Left hindlimb (tissue), 1 donor: ENCODE data around the gene CD5L.

Source experiments
- DNase-seq: peaks from one replicate; pipeline ENCODE4 v3.0.0-alpha.2; 2018

Gene CD5L

GRCh38 chr1:157841708-157842107 is at the start of gene CD5L:
Gene CD5L, minus strand, starts transcription at chr1:157841808. Its CDS starts 107 bp downstream, at chr1:157841701.
- no peak for DNase-seq

- no peak for DNase-seq
Measured at GRCh38 chr1:157882580-157882979, 41.0 kb upstream of the CD5L start.

GRCh38 chr1:157880621-157881020 is 39.0 kb upstream of the CD5L start:
- DNase-seq = no peak

GRCh38 chr1:157878059-157878458 is 36.5 kb upstream of the CD5L start:
- no peak for DNase-seq

- DNase-seq = no peak
Measured at GRCh38 chr1:157870490-157870889, 28.9 kb upstream of the CD5L start.

GRCh38 chr1:157868654-157869053 is 27.0 kb upstream of the CD5L start:
- no peak for DNase-seq

DNA sequence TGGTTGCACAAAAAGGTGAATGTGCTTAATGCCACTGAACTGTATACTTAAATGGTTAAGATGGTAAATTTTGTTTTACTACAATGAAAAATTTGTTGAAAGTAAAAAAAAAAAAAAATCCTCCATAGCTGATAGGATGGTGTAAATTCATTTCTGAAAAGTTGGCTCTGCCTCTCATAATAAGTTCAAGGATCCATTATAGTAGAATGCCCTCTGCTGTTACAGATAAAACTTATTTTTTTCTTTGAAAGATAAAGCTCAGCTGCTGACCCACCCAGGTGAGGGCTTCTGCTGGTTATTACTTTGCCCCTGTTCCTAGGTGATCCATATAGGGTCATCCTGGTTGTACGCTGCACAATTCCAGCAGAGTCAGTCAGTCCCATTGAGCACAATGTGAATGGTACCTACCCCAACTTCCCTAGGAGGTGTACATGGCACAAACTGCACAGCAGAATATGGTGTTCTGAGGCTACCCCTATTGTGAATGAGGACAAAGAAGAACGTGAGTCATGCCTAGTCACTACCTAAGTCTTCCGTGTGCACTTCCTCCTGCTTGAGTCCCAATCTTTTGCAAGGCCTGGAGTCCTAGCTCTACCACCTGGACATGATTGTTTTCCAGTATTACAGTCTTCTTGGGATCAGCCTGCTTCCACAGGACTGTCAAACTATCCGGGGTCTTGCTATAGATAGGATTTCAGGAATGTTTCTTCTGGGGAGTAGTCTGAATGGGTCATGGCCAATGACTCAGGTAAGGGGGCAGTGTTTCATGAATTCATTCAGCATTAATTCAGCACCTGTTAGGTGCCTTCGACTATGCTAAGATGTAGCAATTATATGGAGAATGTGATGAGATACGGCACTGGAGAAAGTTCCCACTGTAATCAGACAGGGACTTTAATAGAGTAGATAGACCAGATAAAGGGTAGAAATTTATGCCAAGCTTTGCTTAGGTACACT is 20.8 kb upstream of the CD5L start:
- DNase-seq = no peak

- no peak for DNase-seq
Measured at GRCh38 chr1:157856538-157856937, 14.9 kb upstream of the CD5L start.

DNA sequence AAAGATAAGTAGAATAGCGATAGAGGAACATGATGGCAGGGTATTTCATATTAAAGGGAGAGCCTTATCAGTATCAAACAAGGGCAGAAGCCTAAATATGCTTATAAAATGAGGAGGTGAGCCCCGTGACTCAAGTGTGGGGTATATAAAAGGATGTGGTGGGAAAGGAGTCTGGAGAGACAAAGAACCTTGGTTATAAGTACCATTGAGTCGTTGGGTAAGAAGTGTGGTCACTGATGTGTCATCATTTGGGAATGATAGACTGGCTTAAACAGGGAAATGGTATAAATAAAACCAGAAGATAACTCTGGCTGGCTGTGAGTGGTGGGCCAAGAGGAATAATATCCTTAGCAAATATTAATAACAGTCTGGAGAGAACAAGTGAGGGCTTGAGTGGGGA is 10.9 kb upstream of the CD5L start:
- DNase-seq = no peak

DNA sequence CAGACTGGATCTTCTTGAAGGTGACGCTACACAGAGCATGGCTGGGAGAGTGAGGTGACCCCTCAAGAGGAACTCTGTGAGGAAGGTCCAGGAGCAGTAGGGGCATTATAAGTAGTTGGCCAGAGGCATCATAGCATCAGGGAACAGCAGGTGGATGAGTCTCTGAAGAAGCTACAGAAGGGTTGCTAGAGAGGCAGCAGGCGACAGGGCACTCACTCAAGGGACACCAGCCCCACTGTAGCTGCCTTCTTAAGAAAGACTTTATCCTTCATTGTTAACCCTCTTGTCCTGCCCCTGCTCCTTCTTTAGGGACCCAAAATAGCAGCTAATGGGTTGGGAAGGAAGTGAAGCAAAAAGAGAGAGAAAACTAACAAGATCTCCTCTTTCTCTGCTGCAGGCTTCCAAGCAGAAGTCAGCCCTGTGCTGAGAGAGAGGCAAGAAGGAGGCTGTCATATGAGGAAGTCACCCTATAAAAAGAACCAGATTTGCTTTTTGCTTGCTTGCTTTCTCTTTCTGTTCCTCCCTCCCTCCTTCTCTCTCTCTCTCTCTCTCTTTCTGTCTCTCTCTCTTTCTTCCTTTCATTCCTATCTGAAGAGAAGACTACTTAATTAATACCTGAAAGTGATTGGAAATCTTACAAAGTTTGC is 7.7 kb upstream of the CD5L start:
- no peak for DNase-seq

DNA sequence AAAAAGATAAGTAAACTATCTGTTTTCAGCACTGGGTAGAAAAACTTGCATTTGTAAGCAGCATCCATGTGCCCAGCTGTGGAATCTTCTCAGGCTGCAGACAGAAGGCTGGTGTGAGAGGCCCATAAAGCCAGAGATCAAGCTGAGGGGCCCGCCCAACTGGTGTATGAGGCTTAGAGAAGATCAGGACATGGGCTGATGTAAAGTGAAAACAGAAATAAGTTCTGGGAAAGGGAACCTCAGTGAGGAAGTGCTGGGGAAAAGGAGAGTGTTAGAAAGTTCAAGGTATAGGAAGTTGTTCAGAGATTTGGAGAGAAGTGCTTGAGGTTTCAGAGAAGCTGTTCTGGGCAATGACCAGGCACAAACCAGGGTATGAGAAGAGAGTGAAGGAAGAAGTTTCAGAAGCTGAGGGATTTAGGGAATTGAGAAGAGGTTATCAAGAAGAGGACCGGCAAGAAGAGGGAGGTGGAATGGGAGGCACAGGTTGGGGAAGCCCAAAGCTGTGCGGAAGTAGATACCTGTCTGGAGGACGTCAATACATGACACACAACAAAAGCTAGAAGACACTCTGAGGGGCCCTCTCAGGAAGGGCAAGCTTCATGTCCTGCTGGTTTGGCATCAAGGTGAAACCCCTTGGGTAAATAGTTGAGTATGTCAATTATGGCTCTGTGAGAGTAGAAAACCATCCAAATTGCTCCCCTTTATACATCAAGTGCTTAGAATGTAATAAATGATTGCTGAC is 2.7 kb upstream of the CD5L start:
- DNase-seq = no peak

DNA sequence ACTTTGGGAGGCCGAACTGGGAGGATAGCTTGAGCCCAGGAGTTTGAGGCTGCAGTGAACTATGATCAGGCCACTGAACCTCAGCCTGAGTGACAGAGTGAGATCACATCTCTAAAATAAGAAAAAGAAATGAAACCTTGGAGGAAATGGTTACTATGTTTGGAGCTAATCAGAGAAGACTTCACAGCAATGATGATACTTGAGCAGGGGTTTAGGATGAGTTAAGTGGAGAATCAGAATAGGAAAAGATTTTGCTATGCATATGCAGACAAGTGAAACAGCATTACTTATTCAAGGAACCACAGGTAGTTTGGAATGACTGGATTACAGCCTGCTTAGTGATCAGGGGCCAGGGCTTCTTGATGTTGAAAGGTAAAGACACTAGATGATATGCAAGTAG is 1.3 kb upstream of the CD5L start:
- no peak for DNase-seq

- DNase-seq = no peak
Measured at GRCh38 chr1:157838966-157839365, 2.6 kb downstream of the CD5L start.

- no peak for DNase-seq
Measured at GRCh38 chr1:157834430-157834829, 7.2 kb downstream of the CD5L start.

DNA sequence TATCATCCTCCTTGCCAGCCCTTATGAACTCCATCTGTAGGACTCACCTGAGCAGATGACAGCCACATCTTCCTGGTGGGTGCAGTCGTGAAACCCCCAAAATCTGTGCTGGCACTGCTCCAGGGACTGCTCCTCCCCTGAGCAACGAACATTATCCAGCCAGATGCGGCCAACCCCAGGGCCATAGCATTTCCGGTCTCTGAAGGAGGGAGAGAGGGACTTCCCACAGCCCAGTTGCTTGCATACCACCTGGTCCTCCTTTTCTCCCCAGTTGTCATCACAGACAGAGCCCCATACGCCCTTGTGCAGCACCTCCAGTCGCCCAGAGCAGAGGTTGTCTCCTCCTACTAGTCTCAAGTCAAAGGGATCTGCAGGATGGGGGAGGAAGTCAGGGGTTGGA is 8.5 kb downstream of the CD5L start:
- DNase-seq = no peak

- no peak for DNase-seq
Measured at GRCh38 chr1:157831968-157832626, 9.5 kb downstream of the CD5L start.

DNA sequence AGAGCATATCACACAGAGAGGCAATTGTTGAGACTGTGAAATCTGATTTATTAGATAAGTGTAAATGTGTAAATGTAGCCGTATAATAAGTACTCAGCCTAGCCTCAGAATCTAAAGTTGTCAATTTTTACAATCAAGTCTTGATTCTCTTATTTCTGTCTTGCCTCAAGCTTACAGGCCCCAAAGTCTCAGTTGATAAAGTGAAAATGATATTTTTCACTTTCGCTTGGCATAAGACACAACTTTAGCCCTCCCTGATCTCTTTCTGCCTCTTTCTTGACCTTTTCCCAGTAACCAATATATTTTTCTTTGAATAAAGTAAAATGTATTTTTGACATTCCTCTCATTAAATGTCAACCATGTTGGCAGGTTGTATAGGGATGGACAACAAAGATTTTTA is 10.7 kb downstream of the CD5L start:
- DNase-seq = no peak

DNA sequence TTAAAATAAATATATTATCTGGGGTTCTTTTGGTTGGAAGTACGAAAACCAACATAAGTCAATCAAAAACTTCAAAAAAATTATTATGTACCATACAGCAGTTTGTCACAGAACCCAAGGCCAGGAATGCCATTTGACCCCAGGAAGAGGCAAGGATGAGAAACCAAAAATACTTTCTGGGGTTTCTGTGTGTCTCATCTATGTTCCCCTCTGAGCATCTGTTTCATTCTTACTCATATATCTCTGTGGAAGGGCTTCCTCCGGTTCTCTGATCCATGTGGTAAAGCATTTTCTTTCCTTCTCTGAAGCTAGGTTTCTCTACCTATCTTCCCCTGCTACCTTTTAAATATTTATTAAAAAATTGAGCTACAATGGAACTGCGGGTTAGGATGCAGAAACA is 11.9 kb downstream of the CD5L start:
- DNase-seq = no peak

DNA sequence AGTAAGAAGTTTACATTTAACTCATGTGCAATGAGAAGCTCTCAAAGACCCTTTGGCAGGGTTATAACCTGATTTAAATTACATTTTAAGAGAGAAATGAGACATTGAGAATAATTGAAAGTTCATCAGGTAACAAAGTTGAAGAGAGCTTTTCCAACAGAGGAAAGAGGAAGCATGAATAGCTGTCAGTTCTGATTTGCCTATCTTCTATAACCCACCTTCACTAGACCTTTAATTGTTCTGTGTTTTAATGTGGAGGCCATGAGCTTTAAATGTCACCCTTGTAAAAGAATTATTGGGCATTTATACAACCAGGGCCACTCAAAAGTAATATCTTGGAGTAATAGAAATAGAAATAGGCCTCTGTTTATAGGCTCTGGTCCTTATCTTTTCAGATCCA is 12.4 kb downstream of the CD5L start:
- no peak for DNase-seq

GRCh38 chr1:157820299-157820698 is 21.3 kb downstream of the CD5L start:
- DNase-seq = no peak

GRCh38 chr1:157819896-157820295 is 21.7 kb downstream of the CD5L start, which contains the start of gene FCRL1:
Gene FCRL1, minus strand, starts transcription at chr1:157820120. Its CDS starts 83 bp downstream, at chr1:157820037.
- no peak for DNase-seq

DNA sequence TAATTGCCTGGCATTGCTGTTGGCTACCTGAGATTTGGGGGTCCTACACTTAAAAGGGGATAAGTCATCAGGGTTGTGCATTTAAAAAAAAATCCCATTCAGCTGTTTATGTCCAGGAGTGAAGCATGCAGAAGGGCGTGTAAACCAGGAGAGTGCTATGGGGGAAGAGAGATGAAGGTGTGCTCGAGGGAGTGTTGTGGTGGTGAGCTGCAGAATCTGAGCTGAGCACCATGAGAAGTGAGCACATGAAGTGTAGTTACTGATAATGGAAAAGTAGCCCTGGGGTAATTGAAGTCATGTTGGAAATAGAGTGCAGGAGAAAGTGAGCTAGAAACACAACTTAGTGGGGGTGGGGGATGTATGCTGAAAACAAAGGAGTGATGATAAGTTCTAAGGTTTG is 22.4 kb downstream of the CD5L start:
- no peak for DNase-seq

GRCh38 chr1:157813269-157813668 is 28.3 kb downstream of the CD5L start:
- DNase-seq = no peak
